GM19240 (cell line): ENCODE results near the gene AMHR2.

Experiments used
- DNase-seq: peaks from one replicate; pipeline ENCODE4 v3.0.0; 2011; ENCODE audit warnings: low spot score; ENCODE audit not compliant: insufficient read length

The AMHR2 gene

DNA sequence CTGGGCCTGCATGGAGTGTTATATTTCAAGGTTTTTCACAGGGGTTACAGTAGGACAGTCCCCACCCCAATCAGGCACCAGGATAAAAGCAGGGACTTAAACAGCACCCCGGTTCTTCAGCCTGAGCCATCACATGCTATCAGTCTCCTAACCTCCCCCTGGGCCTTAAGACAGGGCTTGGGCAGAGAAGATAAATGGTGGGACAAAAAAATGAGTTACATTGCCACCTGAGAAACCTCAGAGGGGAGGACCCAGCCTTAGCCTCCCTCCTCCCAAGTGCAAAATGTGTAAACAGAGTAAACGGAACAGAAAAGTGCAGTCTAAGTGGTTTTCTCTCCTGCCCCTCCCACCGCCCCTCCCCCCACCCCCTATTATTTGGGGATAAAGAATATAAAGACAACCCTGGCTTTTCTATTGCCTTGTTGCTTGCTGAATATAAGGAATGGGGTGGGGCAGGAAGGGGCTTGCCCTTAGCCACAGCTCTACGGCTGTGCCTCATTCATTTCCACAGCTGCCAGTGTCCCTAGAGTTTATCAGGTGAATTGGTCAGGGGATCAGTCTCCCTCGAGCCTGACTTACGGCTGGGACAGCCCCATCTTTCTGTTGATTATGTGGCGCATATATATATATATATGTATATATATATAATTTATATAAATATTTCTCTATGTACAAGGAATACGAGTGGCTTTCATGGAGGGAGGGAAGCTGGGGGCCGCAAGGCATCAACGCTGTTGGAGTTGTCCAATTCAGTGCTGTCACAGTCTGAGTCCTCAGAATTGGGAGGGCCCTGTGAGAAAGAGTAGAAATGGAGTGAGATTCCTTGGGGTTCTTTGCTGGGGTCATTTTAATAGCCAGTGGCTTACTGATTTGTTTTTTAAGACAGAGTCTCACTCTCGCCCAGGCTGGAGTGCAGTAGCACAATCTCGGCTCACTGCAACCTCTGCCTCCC, 57.1 kb downstream of the AMHR2 start:
- DNase-seq: no peak
